Neural crest cell (in vitro differentiated cells): ENCODE data around the gene SLC26A2. TPM values are rescaled to one million over a fixed set of nuclear protein-coding genes. Genes with fewer than 3 reads are reported as not detected.

Experiments used
- DNase-seq: peaks from one replicate; pipeline ENCODE4 v3.0.0; 2021; ENCODE audit warnings: low read depth, mixed read lengths, low spot score
- H3K27ac Mint-ChIP-seq: one replicate; pipeline ENCODE4 v1.8.0; 2021; ENCODE audit warnings: mild to moderate bottlenecking, mixed read lengths; ENCODE audit not compliant: unreplicated experiment
- H3K27me3 Mint-ChIP-seq: 2 replicates; pipeline ENCODE4 v1.8.0; 2021; ENCODE audit warnings: low read depth, mild to moderate bottlenecking, mixed read lengths
- H3K36me3 Mint-ChIP-seq: 2 replicates; pipeline ENCODE4 v1.8.0; 2021; ENCODE audit warnings: low read depth, mild to moderate bottlenecking, mixed read lengths
- H3K4me1 Mint-ChIP-seq: 2 replicates; pipeline ENCODE4 v1.8.0; 2021; ENCODE audit warnings: mixed read lengths
- H3K4me3 Mint-ChIP-seq: one replicate; pipeline ENCODE4 v1.8.0; 2021; ENCODE audit warnings: mild to moderate bottlenecking, mixed read lengths
- H3K9me3 Mint-ChIP-seq: 2 replicates; pipeline ENCODE4 v1.8.0; 2021; ENCODE audit warnings: mixed read lengths
- total RNA-seq: library from RNA; stranded (reverse); gene quantifications from 2 replicates; pipeline ENCODE4 v1.2.1, GENCODE V29; 2021
- TF ChIP-seq, protein P1 (sequence below): fragments of 200-600 bp; sonication (generic); conservative IDR thresholded peaks from 2 replicates; pipeline ENCODE4 v1.5.0; 2021; ENCODE audit warnings: antibody characterized with exemption, mild to moderate bottlenecking

The SLC26A2 gene
- total RNA-seq, 1 donor from 2014 or later, result 14.3 TPM

DNA sequence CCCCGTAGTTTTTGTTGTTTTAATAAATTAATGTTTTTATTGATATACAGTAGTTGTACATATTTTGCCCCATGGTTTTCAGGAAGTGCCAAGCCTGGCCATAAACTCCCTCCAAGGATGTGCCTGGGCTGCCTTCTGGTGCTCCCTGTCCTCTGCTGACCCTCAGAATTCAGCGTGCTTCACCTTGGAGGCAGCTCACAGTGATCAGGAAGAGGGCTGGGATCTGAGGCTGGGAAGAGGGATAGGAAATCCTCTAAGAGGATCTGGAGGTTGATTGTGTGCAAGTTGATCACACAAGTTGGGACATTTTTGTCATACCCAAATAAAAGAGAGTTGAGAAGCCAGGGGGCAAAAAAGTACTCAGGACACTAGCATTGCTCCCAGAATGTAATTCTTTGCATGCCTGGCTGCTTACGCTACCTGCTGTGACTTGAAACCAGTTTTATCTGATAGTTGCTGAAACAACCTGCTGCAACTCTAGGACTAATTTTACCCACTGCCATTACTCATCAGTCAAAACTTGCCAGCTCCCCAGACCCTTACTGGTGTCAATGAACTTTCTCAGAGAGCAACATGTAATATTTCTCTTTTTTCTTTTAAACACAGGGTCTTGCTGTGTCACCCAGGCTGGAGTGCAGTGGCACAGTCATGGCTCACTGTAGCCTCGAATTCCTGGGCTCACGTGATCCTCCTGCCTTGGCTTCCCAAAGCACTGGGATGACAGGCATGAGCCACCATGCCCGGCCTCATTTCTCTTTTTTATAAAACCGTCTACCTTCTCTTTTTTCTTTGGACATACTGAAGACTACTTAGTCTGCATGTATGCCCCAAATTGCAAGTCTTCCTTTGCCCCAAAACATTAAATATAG is 44.9 kb upstream of the SLC26A2 start:
- H3K4me1 Mint-ChIP-seq, result peaks cover 11% of the 10 kb centered on the region
- no peaks in the 10 kb centered on the region for H3K36me3 Mint-ChIP-seq
- DNase-seq, result no peak
- no peaks in the 10 kb centered on the region for H3K9me3 Mint-ChIP-seq
- H3K27ac Mint-ChIP-seq, result no peak overlapping the region
- no peak overlapping the region for H3K4me3 Mint-ChIP-seq
- TF ChIP-seq, protein P1, sequence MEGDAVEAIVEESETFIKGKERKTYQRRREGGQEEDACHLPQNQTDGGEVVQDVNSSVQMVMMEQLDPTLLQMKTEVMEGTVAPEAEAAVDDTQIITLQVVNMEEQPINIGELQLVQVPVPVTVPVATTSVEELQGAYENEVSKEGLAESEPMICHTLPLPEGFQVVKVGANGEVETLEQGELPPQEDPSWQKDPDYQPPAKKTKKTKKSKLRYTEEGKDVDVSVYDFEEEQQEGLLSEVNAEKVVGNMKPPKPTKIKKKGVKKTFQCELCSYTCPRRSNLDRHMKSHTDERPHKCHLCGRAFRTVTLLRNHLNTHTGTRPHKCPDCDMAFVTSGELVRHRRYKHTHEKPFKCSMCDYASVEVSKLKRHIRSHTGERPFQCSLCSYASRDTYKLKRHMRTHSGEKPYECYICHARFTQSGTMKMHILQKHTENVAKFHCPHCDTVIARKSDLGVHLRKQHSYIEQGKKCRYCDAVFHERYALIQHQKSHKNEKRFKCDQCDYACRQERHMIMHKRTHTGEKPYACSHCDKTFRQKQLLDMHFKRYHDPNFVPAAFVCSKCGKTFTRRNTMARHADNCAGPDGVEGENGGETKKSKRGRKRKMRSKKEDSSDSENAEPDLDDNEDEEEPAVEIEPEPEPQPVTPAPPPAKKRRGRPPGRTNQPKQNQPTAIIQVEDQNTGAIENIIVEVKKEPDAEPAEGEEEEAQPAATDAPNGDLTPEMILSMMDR, result no peak
- H3K27me3 Mint-ChIP-seq, result peaks cover 3% of the 10 kb centered on the region

DNA sequence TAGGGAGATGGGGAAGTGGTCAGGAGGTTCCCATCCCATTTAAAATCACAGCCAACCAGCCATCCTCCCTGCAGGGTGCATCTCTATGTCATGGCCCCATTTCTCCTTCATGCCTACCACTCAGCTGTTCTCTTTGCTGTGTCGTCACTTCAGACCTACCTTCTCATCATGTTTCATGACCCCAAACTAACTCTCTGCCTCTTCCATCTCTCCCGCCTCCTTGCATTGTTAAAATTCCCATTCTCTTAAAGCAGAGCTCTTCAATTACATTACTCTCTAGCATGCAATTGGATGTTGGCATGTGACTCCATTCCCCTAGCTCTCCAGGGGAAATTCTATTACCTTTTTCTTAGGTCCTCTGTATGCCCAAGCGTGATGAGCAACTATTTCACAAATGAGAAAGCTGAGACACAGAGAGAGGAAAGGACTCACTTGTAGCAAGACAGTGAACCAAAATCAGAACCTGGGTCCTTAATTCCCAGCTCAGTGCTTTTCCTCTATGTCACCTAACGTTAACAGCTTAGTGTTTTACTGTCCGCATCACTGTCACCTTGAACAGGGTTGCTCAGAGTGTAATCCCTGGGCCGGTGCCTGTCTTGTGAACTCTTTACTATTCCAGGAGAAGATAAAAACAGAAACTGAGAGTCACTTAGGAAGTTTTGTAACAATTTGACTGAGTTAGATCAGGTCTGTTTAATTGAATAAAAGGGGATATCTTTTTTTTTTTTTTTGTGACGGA is 44.1 kb upstream of the SLC26A2 start:
- H3K27me3 Mint-ChIP-seq, result no peaks in the 10 kb centered on the region

GRCh38 chr5:149917073-149917676 is 43.4 kb upstream of the SLC26A2 start:
- Mint-ChIP-seq H3K9me3 (no peaks in the 10 kb centered on the region), H3K4me3 (no peak overlapping the region), H3K27me3 (no peaks in the 10 kb centered on the region), H3K27ac (no peak overlapping the region), H3K4me1 (peaks cover 11% of the 10 kb centered on the region), H3K36me3 (no peaks in the 10 kb centered on the region)
- no peak for DNase-seq
- TF ChIP-seq, protein P1, result no peak

More for the DNA sequence above, 44.1 kb upstream of the SLC26A2 start:
- Mint-ChIP-seq H3K9me3 (no peaks in the 10 kb centered on the region), H3K36me3 (no peaks in the 10 kb centered on the region), H3K4me1 (peaks cover 11% of the 10 kb centered on the region), H3K4me3 (no peak overlapping the region), H3K27ac (no peak overlapping the region)
- no peak for DNase-seq
- TF ChIP-seq, protein P1, result no peak

GRCh38 chr5:149921597-149921996 is 39.0 kb upstream of the SLC26A2 start:
- no peaks in the 10 kb centered on the region for H3K9me3 Mint-ChIP-seq
- TF ChIP-seq, protein P1, result no peak
- no peak for DNase-seq
- H3K36me3 Mint-ChIP-seq, result no peaks in the 10 kb centered on the region
- no peak overlapping the region for H3K27ac Mint-ChIP-seq
- H3K27me3 Mint-ChIP-seq, result no peaks in the 10 kb centered on the region
- H3K4me1 Mint-ChIP-seq, result no peaks in the 10 kb centered on the region
- H3K4me3 Mint-ChIP-seq, result no peak overlapping the region

- no peak for DNase-seq
- Mint-ChIP-seq H3K4me1 (no peaks in the 10 kb centered on the region), H3K27me3 (no peaks in the 10 kb centered on the region), H3K4me3 (no peak overlapping the region), H3K9me3 (no peaks in the 10 kb centered on the region), H3K36me3 (no peaks in the 10 kb centered on the region), H3K27ac (no peak overlapping the region)
- TF ChIP-seq, protein P1, result no peak
Observed at GRCh38 chr5:149922950-149923349, 37.6 kb upstream of the SLC26A2 start.
